ENCODE data around the gene PRR5.

The PRR5 gene

DNA sequence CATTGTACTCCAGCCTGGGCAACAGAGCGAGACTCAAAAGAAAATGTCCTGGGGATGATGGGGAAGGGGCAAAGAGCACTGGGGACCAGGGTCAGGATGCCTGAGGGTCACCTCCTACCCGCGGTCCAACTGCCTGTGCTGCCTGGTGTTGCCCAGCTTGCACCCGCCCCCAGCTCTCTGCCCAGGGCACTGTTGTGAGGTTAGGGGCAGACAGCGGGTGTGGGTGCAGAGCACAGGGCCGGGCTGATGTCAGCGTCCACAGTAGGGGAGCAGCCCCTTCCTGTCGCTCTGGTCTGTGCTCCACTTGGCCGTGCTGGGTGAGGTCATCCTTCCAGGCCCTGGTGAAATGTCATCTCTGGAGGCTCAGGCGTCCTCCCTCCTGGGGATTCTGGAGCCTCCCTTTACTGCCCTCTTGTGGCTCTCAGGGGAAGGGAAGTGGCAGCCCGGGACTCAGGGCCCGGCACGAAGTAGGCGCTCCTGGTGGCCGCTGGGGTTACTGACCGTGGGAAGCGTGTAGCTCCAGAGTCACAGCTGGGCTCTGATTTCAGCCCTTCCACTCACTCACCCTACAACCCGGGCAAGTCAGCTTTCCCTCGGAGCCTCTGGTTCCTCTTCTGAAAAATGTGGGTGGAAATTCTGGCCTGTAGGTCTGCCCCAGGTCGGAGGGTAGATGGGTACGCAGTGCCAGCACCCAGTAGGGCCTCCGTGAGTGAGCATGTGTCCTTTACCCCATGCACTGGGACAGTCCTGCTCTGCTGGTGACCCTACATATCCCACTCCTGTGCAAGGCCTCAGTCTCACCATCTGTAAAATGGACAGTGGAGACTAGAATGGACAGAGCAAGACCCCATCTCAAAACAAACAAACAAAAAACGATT, 17.3 kb upstream of the PRR5 start:
- no peaks in the 10 kb centered on the region for H3K27me3 ChIP-seq (ENCODE audit: control insufficient read depth, insufficient read depth, low read length)
- H3K9ac ChIP-seq (ENCODE audit: low read depth, low read length), result no peak overlapping the region
- no peaks in the 10 kb centered on the region for H3K36me3 ChIP-seq (ENCODE audit: insufficient read depth, low read length)
- peak overlapping the region; percentile 33 for H3K4me2 ChIP-seq (ENCODE audit: low read length)
- peaks cover 13% of the 10 kb centered on the region for H3K4me1 ChIP-seq (ENCODE audit: control insufficient read depth, insufficient read depth, low read length)
- H3K9me3 ChIP-seq (replicated peaks; ENCODE audit: low read length), result no peaks in the 10 kb centered on the region
- no peak overlapping the region for H3K4me3 ChIP-seq (ENCODE audit: low read length)

DNA sequence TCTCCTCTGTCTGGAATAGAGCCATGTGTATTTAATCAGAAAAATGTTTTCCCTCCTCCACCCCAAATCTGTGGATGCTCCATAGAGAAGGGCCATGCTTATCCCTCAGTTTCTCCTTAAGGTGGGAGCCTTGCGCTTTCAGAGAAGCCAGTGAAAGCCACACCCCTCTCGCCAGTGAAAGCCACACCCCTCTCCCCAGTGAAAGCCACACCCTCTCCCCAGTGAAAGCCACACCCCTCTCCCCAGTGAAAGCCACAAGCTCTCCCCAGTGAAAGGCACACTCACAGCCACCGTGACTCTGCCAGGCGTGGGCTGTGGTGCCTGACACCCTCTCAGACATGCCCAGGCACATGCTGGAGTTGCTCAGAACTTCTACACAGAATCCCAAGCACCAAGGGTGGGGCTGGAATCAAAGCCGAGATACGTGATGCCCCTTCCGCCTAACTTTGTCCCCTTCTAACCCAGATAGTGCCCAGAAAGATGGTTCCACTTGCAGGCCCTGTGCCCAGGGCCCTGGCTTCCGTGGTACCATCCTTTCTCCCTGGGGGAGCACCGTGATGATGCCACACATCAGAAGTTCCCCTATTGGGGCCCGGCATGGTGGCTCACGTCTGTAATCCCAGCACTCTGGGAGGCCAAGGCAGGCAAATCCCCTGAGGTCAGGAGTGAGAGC, 16.5 kb upstream of the PRR5 start:
- peaks cover 13% of the 10 kb centered on the region for H3K4me1 ChIP-seq (ENCODE audit: control insufficient read depth, insufficient read depth, low read length)

DNA sequence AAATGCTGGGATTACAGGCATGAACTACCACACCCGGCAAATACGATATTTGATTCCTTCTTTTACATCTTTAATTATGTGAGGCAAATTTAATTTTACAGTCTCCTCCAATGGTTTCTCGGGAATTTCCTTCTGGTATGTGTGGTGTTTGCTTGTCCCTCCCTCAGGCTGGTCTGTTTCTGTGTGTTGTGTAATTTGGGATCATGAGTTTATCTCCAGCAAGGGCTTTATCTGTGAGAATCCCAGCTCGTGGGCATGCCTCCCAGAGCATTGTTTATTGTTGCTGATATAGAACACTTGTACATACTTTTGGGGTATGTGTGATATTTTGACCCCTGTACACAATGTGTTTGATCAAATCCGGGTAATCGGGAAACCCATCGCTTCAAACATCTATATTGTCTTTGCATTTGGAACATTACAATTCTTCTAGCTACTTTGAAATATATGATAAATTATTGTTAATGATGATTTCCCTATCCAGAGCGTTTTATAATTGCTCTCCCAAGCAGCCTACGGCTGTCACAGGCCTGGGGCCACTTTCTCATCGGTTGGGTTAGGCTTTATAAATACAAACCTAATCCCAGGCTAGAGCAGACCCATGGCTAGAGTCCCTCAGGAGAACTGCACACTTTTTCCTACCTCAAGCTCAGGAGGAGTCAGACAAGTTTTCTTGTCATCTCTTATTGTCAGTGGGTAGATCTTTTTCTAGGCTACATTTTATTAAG, 15.0 kb upstream of the PRR5 start:
- H3K36me3 ChIP-seq (ENCODE audit: insufficient read depth, low read length), result no peaks in the 10 kb centered on the region

More for the DNA sequence above, 16.5 kb upstream of the PRR5 start:
- Histone ChIP-seq H3K4me3 (ENCODE audit: low read length) (no peak overlapping the region), H3K36me3 (ENCODE audit: insufficient read depth, low read length) (no peaks in the 10 kb centered on the region), H3K9ac (ENCODE audit: low read depth, low read length) (no peak overlapping the region), H3K27me3 (ENCODE audit: control insufficient read depth, insufficient read depth, low read length) (no peaks in the 10 kb centered on the region), H3K4me2 (ENCODE audit: low read length) (no peak overlapping the region), H3K9me3 (replicated peaks; ENCODE audit: low read length) (no peaks in the 10 kb centered on the region)

DNA sequence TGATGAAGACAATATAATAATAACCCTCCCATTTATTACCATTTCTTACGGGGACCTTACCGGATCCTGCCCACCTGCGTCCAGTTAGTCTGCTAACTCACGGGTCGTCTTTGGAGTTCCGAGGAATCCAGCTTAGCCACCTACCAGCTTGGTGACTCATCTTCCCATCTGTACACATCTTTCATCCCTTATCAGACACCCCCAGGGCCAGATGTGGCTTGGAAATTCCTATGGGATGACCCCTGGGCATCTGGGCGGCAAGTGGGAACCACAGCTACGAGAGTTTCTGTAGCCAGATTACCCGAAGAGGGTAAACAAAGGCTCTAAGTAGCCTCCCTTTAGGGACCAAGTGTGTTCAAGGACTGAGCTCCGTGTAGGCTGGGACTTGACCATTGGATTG, 12.8 kb upstream of the PRR5 start:
- Histone ChIP-seq H3K4me1 (ENCODE audit: control insufficient read depth, insufficient read depth, low read length) (peaks cover 13% of the 10 kb centered on the region), H3K4me2 (ENCODE audit: low read length) (no peak overlapping the region), H3K9me3 (replicated peaks; ENCODE audit: low read length) (no peaks in the 10 kb centered on the region), H3K36me3 (ENCODE audit: insufficient read depth, low read length) (no peaks in the 10 kb centered on the region), H3K4me3 (ENCODE audit: low read length) (no peak overlapping the region), H3K9ac (ENCODE audit: low read depth, low read length) (no peak overlapping the region), H3K27me3 (ENCODE audit: control insufficient read depth, insufficient read depth, low read length) (no peaks in the 10 kb centered on the region)

More for the DNA sequence above, 15.0 kb upstream of the PRR5 start:
- no peak overlapping the region for H3K9ac ChIP-seq (ENCODE audit: low read depth, low read length)
- H3K4me2 ChIP-seq (ENCODE audit: low read length), result no peak overlapping the region
- no peak overlapping the region for H3K4me3 ChIP-seq (ENCODE audit: low read length)
- no peaks in the 10 kb centered on the region for H3K9me3 ChIP-seq (replicated peaks; ENCODE audit: low read length)
- peaks cover 13% of the 10 kb centered on the region for H3K4me1 ChIP-seq (ENCODE audit: control insufficient read depth, insufficient read depth, low read length)
- H3K27me3 ChIP-seq (ENCODE audit: control insufficient read depth, insufficient read depth, low read length), result no peaks in the 10 kb centered on the region

DNA sequence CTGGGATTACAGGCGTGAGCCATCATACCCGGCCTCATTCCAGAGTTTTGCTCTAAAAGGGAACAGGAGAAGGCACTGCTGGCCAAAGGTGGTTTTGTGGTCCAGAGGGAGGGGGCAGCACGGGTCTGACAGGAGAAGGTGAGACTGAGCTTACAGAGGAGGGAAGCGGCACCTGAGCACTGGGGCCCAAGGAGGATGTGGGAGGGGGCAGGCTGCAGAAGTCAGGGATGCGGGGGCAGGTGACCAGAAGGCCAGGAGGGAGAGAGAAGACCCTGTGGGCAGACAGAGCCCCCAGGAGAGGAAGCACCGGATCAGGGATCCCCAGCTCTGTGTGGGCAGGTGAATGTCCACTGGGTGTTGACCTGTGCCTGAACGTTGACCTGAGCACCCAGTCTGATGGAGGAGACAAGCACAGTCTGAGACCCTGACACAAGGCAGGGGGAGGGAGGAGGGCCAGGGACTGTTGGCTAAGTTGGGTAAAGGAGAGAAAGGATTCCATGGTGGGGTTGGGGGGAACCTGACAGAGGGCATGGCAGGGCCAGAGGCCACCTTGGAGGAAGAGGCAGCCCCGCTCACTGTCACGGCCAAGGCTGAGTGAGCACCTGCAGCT, 12.0 kb upstream of the PRR5 start:
- no peaks in the 10 kb centered on the region for H3K36me3 ChIP-seq (ENCODE audit: insufficient read depth, low read length)
- no peaks in the 10 kb centered on the region for H3K9me3 ChIP-seq (replicated peaks; ENCODE audit: low read length)
- no peak overlapping the region for H3K9ac ChIP-seq (ENCODE audit: low read depth, low read length)
- no peaks in the 10 kb centered on the region for H3K27me3 ChIP-seq (ENCODE audit: control insufficient read depth, insufficient read depth, low read length)
- peaks cover 8% of the 10 kb centered on the region for H3K4me1 ChIP-seq (ENCODE audit: control insufficient read depth, insufficient read depth, low read length)
- no peak overlapping the region for H3K4me2 ChIP-seq (ENCODE audit: low read length)
- H3K4me3 ChIP-seq (ENCODE audit: low read length), result no peak overlapping the region

DNA sequence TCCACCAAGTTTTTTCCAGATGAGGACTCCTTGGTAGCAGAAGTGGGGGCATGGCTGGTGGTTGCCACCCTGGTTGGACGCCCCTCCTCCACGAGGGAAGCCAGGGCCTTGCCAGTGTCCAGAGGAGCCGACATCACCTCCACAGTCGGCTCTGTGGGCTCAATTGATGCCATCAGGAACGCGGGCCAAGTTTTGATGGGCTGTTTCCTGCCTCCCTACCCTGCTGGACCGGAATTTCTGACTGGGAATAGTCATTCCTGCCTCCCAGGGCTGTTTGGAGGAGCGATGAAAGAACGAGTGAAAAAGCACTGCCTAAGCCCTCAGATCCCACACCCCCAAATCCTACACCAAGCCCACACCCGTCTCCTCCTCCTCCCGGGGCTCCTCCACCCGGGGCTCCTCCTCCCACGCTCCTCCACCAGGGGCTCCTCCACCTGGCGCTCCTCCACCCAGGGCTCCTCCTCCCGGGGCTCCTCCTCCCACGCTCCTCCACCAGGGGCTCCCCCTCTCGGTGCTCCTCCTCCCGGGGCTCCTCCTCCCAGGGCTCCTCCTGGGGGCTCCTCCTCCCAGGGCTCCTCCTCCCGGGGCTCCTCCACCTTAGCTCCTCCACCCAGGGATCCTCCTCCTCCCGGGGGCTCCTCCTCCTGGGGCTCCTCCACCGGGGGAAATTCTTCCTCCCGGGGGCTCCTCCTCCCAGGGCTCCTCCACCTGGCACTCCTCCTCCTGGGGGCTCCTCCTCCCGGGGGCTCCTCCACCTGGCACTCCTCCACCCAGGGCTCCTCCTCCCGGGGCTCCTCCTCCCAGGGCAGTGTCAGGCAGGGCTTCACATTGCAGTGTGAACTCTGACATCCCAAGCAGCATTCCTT, 10.0 kb upstream of the PRR5 start:
- no peaks in the 10 kb centered on the region for H3K27me3 ChIP-seq (ENCODE audit: control insufficient read depth, insufficient read depth, low read length)
- H3K9me3 ChIP-seq (replicated peaks; ENCODE audit: low read length), result no peaks in the 10 kb centered on the region
- H3K9ac ChIP-seq (ENCODE audit: low read depth, low read length), result no peak overlapping the region
- H3K4me3 ChIP-seq (ENCODE audit: low read length), result no peak overlapping the region
- no peaks in the 10 kb centered on the region for H3K36me3 ChIP-seq (ENCODE audit: insufficient read depth, low read length)
- H3K4me2 ChIP-seq (ENCODE audit: low read length), result no peak overlapping the region
- no peaks in the 10 kb centered on the region for H3K4me1 ChIP-seq (ENCODE audit: control insufficient read depth, insufficient read depth, low read length)

DNA sequence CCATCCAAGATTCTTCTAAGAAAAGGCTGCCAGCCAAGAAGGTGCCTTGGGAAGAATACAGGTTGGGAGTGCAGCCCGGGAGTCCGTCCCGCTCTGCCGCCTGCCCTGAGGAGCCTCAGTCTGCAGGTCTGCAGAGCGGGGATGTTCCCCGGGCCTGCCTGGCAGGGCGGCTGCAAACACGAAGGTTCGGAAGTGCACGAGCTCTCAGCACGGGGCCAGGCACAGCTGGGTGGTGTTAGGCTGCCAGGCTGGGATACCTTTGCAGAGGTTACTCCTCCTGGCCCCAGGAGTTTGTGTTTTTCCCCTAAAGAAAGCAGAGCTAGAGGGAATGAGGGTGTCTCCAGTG, 9.4 kb upstream of the PRR5 start:
- Histone ChIP-seq H3K9me3 (replicated peaks; ENCODE audit: low read length) (no peaks in the 10 kb centered on the region), H3K36me3 (ENCODE audit: insufficient read depth, low read length) (no peaks in the 10 kb centered on the region), H3K9ac (ENCODE audit: low read depth, low read length) (no peak overlapping the region), H3K4me3 (ENCODE audit: low read length) (no peak overlapping the region), H3K27me3 (ENCODE audit: control insufficient read depth, insufficient read depth, low read length) (no peaks in the 10 kb centered on the region), H3K4me2 (ENCODE audit: low read length) (no peak overlapping the region), H3K4me1 (ENCODE audit: control insufficient read depth, insufficient read depth, low read length) (peaks cover 1% of the 10 kb centered on the region)

DNA sequence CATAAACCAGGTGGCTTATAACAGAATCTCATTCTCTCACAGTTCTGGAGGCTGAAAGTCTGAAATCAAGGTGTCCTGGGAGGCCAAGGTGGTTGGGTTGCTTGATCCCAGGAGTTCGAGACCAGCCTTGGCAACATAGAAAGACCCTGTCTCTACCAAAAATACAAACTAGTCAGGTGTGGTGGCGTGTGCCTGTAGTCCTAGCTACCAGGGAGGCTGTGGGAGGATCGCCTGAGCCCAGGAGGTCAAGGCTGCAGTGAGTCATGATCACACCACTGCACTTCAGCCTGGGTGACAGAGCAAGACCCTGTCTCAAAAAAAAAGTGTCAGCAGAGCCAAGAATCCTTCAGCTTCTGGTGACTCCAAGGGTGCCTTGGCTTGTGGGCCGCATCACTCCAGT, 8.9 kb upstream of the PRR5 start:
- H3K36me3 ChIP-seq (ENCODE audit: insufficient read depth, low read length), result no peaks in the 10 kb centered on the region
- H3K27me3 ChIP-seq (ENCODE audit: control insufficient read depth, insufficient read depth, low read length), result no peaks in the 10 kb centered on the region
- H3K4me1 ChIP-seq (ENCODE audit: control insufficient read depth, insufficient read depth, low read length), result peaks cover 7% of the 10 kb centered on the region
- no peaks in the 10 kb centered on the region for H3K9me3 ChIP-seq (replicated peaks; ENCODE audit: low read length)
- H3K4me3 ChIP-seq (ENCODE audit: low read length), result no peak overlapping the region
- no peak overlapping the region for H3K4me2 ChIP-seq (ENCODE audit: low read length)
- no peak overlapping the region for H3K9ac ChIP-seq (ENCODE audit: low read depth, low read length)

DNA sequence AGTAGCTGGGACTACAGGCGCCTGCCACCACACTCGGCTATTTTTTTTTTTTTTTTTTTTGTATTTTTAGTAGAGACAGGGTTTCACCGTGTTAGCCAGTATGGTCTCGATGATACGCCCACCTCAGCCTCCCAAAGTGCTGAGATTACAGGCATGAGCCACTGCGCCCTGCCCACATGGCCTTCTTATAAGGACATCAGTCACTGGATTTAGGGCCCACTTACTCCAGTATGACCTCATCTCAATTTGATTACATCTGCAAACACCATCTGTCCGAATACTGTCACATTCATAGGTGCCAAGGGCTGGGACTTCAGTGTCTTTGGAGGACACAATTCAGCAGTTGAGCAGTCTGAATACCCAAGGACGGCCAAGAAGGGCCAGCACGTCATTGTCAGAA, 8.2 kb upstream of the PRR5 start:
- Histone ChIP-seq H3K4me1 (ENCODE audit: control insufficient read depth, insufficient read depth, low read length) (peaks cover 12% of the 10 kb centered on the region), H3K9ac (ENCODE audit: low read depth, low read length) (no peak overlapping the region), H3K4me2 (ENCODE audit: low read length) (no peak overlapping the region), H3K9me3 (replicated peaks; ENCODE audit: low read length) (no peaks in the 10 kb centered on the region), H3K27me3 (ENCODE audit: control insufficient read depth, insufficient read depth, low read length) (no peaks in the 10 kb centered on the region), H3K36me3 (ENCODE audit: insufficient read depth, low read length) (no peaks in the 10 kb centered on the region), H3K4me3 (ENCODE audit: low read length) (no peak overlapping the region)

DNA sequence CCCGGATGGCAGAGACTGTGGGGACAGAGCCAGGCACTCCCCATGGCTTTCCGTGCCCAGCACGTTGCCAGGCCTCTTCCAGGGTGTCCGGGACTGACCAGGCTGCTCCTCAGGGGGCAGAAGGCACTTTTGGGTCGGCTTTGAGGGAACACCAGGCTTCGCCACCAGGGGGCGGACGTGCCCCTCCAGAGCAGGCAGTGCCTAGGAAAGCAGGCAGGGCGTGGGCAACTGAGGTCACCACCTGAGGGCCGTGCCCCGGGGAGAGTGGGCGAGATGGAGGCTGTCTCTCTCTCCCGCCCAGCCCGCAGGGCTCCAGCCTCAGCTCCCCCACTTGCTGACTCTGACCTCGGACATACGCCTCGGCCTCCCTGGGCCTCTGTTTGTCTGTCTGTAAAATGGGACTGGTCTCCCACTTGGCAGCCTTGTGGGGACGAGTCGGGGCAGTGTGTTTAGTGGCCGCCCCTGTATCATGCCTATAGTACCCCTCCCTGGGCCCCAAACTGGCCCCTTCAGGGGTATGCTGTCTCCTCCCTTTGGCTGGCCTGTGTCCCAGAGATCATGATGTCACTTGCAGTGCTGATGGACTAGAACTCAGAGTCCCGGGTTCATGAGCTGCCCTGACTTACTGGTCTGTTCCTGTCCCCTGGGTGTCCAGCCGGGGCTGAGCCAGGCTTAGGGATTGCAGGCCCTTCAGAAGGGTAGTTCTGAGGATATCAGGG, 4.4 kb upstream of the PRR5 start:
- H3K4me1 ChIP-seq (ENCODE audit: control insufficient read depth, insufficient read depth, low read length), result peaks cover 30% of the 10 kb centered on the region
- H3K9ac ChIP-seq (ENCODE audit: low read depth, low read length), result peak overlapping the region; percentile 63
- H3K36me3 ChIP-seq (ENCODE audit: insufficient read depth, low read length), result no peaks in the 10 kb centered on the region

More for the DNA sequence above, 4.4 kb upstream of the PRR5 start:
- Histone ChIP-seq H3K4me3 (ENCODE audit: low read length) (no peak overlapping the region), H3K27me3 (ENCODE audit: control insufficient read depth, insufficient read depth, low read length) (peaks cover 2% of the 10 kb centered on the region), H3K9me3 (replicated peaks; ENCODE audit: low read length) (no peaks in the 10 kb centered on the region), H3K4me2 (ENCODE audit: low read length) (no peak overlapping the region)

Data from skeletal muscle satellite cell (primary cell).